Bronchial epithelial cell (primary cell): ENCODE data around the gene FICD. TPM values are rescaled to one million over a fixed set of nuclear protein-coding genes. Genes with fewer than 3 reads are reported as not detected.
A peak's percentile ranks its signal among the peaks of the same experiment; 100 is the strongest.

ENCODE experiments used
- DNase-seq: peaks from one replicate; pipeline ENCODE4 v3.0.0-alpha.2; 2010; ENCODE audit warnings: low read depth
- FAIRE-seq: peaks from 2 replicates; lab custom pipeline; 2011; peaks lifted over from hg19 to GRCh38; lab: Jason Lieb, UNC
- H3K27me3 ChIP-seq: 2 replicates; pipeline ENCODE4 v1.5.1; 2011; ENCODE audit warnings: low read length; ENCODE audit not compliant: control insufficient read depth, insufficient read depth
- H3K36me3 ChIP-seq: 2 replicates; pipeline ENCODE4 v1.5.1; 2011; ENCODE audit warnings: low read length; ENCODE audit not compliant: control insufficient read depth, insufficient read depth
- H3K4me3 ChIP-seq: 2 replicates; pipeline ENCODE4 v1.5.1; 2011; ENCODE audit warnings: mild to moderate bottlenecking, low read depth, low read length, control low read depth
- total RNA-seq: library from RNA; depleted of rRNA; stranded (reverse); fragments of >200 nt; gene quantifications from 2 replicates; pipeline ENCODE4 v1.2.1, GENCODE V29; 2014
- TF ChIP-seq, protein P1 (sequence below): IDR thresholded peaks from 2 replicates; pipeline ENCODE4 v1.5.1; 2011; ENCODE audit warnings: mild to moderate bottlenecking, moderate library complexity, low read length, control low read depth, inconsistent platforms; ENCODE audit not compliant: insufficient read depth, severe bottlenecking

FICD gene
- total RNA-seq, 1 donor from 2014 or later, result 11.6 TPM

DNA sequence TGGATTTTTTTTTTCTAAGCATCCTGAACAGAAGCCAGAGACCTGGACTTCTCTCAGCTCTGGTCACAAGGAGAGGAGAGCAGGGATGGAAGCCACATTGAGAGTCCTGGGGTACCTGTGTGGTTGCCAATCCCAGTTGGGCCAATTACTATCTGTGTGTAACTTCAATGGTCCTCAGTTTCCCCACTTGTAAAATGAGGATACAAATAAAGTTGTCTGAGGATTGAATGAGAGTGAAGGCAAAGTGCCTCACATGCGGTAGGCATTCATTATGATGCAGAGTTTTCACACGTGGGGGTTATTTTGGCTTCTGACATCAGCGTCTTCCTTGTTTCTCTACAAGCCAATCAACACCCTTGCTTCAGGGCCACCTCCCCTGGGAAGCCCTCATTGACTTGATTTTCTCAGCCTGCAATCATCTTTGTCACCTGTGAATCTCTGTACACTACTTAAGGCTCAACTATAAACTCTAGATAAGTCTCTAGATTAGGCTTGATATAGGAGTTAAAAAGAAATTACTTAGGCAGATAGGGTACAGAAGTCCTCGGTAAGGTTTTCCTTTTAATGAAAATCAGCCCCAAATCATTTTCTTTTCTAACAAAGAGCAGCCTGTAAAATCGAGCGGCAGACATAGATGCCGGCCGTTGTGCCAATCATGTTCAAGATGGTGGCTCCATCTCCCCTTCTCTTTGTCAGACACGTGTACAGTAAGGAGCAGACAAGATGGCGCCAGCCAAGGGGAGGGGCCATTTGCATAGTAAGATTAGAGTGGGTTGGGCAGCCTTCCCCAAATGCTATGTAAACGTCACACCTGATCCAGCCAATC lies 37.8 kb upstream of the FICD start:
- Histone ChIP-seq H3K36me3 (no peaks in the 10 kb centered on the region), H3K4me3 (no peak overlapping the region), H3K27me3 (no peaks in the 10 kb centered on the region)
- TF ChIP-seq, protein P1, sequence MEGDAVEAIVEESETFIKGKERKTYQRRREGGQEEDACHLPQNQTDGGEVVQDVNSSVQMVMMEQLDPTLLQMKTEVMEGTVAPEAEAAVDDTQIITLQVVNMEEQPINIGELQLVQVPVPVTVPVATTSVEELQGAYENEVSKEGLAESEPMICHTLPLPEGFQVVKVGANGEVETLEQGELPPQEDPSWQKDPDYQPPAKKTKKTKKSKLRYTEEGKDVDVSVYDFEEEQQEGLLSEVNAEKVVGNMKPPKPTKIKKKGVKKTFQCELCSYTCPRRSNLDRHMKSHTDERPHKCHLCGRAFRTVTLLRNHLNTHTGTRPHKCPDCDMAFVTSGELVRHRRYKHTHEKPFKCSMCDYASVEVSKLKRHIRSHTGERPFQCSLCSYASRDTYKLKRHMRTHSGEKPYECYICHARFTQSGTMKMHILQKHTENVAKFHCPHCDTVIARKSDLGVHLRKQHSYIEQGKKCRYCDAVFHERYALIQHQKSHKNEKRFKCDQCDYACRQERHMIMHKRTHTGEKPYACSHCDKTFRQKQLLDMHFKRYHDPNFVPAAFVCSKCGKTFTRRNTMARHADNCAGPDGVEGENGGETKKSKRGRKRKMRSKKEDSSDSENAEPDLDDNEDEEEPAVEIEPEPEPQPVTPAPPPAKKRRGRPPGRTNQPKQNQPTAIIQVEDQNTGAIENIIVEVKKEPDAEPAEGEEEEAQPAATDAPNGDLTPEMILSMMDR, result no peak
- DNase-seq, result no peak
- FAIRE-seq, result peak; percentile 13

DNA sequence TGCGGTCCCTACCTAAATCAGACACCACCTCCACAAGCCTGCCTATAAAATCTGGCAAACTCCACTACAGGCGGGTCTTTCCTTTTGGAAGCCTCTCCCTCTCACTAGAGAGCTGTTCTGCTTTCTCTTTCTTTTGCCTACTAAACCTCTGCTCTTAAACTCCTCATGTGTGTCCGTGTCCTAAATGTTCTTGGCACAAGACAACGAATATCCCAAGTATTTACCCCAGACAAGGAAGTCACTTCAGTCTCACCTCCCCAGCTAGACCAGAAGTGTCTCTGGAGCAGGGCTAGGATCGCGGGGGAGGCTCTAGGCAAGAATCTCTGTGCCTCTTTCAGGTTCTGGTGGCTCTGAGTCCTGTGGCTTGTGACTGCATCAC lies 37.2 kb upstream of the FICD start:
- no peaks in the 10 kb centered on the region for H3K27me3 ChIP-seq
- TF ChIP-seq, protein P1, result no peak
- no peaks in the 10 kb centered on the region for H3K36me3 ChIP-seq
- DNase-seq, result no peak
- H3K4me3 ChIP-seq, result no peak overlapping the region
- FAIRE-seq, result peak; percentile 40

DNA sequence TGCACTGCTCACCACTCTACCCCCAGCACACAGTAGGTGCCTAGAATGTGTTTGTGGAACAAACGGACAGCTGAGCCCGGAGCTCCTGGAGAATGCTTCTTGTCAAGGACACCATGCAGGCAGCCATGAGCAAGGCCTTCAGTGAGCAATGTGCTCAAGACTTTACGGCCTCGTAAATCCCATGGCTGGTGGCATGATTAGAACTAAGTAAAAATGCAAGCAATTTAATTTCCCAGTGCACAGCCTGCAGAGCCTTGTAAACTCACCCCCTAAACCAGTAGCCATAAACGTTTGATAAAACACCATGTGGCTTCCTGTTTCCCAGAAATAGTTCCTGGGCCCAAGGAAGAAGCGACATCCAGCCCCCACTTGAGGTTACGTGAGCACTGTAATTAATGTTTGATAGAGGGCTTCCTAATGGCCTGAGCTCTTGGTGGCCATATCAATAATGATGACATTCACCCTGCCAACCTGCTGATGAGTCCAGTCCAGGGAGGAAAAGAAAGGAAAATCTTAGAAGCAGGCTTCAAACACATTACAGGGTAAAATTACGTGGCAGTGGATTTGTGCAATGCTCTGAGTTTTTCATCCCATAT lies 36.4 kb upstream of the FICD start:
- no peak for DNase-seq
- TF ChIP-seq, protein P1, result no peak
- Histone ChIP-seq H3K36me3 (no peaks in the 10 kb centered on the region), H3K4me3 (no peak overlapping the region), H3K27me3 (no peaks in the 10 kb centered on the region)
- FAIRE-seq, result no peak

DNA sequence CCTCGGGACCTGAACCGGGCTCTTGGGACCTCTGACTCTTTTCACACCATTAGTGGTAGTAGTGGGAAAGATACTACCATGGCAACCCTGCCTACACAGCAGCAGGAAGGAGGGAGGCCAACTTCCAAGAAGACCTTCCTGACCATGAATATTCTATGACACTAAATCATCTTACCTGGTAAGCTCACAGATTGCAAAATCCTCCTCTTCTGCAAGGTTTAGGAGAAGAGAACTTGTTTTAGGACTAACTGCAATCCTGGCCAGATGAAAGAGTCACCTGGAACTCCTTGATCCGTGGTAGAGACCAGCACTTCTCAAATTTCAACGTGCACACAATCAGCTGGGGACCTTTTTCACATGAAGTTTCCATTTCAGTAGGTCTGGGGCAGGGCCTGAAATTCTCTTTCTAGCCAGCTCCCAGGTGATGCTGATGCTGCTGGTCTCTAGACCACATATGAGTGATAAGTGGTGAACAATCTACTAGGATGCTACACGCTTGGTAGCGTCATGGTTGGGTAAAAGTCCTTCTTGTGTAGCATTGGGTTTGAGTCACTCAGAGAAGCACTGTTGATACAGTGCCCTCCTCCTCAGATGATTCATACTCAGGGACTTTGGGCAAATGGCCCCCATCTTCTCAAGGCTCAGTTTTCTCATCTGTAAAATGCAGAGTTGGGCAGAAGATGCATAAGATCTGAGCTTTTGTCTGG lies 35.6 kb upstream of the FICD start:
- Histone ChIP-seq H3K36me3 (no peaks in the 10 kb centered on the region), H3K27me3 (no peaks in the 10 kb centered on the region), H3K4me3 (no peak overlapping the region)
- DNase-seq (peak; percentile 2), FAIRE-seq (no peak)
- TF ChIP-seq, protein P1, result no peak

DNA sequence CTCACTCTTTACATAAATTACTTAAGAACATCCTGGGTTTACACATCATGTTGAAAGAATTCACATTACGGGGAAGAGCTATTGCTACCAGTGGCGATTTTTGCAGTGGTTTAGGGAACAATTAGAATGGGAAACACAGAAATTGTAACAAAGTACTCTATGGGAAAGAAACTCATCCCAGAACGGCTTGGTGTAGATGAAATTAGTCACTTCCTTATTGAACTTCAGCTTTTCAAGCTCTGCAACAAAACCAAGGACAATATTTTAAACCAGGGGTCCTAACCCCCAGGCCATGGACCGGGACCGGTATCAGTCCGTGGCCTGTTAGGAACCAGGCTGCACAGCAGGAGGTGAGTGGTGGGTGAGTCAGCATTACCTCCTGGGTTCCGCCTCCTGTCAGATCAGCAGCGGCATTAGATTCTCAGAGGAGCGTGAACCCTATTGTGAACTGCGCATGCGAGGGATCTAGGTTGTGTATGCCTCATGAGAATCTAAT lies 32.3 kb upstream of the FICD start:
- Histone ChIP-seq H3K27me3 (no peaks in the 10 kb centered on the region), H3K4me3 (no peak overlapping the region), H3K36me3 (no peaks in the 10 kb centered on the region)
- peak; percentile 67 for DNase-seq
- FAIRE-seq, result no peak
- TF ChIP-seq, protein P1, result no peak
